Stimulated activated CD4-positive, alpha-beta T cell treated with anti-CD3 and anti-CD28 coated beads, TNF-alpha, amount 100 ng/mL, for 24 hours (primary cell): ENCODE data around the gene MAB21L2.

Experiments used
- DNase-seq, 3 experiments: peaks; one replicate each; pipeline ENCODE4 v3.0.0-alpha.2; 2020; ENCODE audit warnings: low read depth in 3 of 3

Gene MAB21L2

GRCh38 chr4:150577796-150578195, 4.2 kb upstream of the MAB21L2 start:
- no peak for DNase-seq

- DNase-seq: no peak
Measured at GRCh38 chr4:150578745-150579501, 3.0 kb upstream of the MAB21L2 start.

DNA sequence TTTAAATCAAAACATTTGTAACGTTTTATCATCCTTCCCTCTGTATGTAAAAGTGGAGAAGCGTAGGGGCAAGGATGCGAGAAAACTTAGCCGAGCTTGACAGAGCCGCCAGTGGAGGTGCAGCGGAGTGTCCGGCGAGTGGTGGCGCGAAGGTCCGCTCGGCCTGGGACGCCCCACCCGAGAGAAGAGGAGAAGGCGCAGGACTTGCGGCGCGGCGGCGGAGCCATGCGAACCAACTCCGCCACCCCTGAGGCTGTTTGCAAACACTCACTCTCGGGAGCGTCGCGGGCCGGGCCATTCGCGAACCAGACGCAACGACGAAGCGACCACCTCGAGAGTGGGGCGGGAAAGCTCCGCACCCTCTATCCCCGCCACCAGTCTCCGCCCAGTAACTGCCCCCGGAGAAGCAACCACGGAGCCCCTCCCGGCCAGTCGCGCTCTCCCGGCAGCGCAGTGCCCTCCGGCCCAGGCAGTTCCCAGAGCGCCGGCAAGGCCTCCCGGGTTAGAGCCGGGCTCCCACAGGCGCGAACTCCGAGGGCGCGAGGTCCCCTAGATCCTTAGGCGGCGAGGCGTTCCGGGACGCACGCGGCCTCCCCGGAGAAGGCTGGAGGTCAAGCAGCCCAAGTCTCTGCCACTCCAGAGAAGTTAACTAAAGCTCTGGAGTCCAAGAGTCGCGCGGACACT, 2.3 kb upstream of the MAB21L2 start:
- no peak for DNase-seq

DNA sequence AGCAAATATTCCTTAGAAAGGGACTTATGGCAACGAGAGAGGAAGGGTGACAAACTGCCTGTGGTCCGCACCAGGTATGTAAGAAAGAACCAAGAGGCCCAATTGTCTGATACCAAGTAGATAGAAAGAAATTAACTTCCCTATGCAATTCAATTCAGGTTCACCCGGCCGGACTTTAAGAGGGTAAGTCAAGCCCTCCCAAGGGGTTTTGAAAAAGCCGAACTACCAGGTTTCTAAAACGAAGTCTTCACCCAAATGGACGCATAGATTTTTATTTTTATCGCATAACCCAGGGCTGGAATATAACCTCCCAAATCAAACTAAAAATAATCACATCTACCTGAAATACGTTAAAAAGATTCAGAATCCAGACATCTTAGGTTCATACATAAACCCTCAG, 1.6 kb upstream of the MAB21L2 start:
- DNase-seq: no peak

- no peak for DNase-seq
Measured at GRCh38 chr4:150581056-150581605, 820 bp upstream of the MAB21L2 start.

DNA sequence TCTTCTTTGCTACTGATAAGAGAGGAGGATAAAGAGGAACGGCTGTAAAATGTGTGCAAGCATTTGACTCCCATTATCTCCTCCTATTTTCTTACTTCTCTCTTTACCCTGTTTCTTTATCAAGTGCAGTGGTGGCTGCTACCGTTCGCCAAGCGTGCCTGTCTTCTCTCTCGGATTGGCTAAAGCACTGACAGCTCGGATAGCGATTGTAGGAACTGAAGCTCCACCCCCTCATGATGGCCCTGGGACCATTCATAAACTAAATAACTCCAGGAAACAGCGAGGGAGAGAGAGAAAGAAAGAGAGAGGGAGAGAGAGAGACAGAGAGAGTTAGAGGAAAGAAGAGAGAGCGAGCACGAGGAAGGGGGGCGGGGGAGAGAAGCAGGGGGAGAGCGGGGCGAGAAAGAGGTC, 305 bp upstream of the MAB21L2 start:
- DNase-seq: no peak

- DNase-seq: no peak
Measured at GRCh38 chr4:150582873-150583286, 929 bp downstream of the MAB21L2 start.

- no peak for DNase-seq
Measured at GRCh38 chr4:150583287-150584110, 1.5 kb downstream of the MAB21L2 start.

GRCh38 chr4:150584111-150584915, 2.4 kb downstream of the MAB21L2 start:
- no peak for DNase-seq

DNA sequence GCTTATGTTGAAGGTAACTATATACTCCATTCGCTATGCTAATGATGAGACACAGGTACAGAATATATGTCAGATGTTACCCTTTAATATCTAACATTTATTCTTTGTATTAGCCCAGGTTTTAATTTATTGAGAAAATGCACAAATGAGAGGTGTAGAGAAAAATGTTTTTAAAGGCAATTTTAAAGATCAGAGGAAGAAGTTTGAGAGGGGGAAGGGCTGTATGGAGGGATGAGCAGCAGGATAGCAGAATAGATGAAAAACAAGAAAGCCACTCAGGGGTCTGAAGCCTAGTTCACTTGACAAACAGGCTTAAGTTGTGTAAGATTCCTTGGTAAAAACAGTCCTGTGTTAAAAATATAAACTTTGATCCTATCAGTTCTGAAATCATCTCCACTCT, 3.7 kb downstream of the MAB21L2 start:
- DNase-seq: no peak

DNA sequence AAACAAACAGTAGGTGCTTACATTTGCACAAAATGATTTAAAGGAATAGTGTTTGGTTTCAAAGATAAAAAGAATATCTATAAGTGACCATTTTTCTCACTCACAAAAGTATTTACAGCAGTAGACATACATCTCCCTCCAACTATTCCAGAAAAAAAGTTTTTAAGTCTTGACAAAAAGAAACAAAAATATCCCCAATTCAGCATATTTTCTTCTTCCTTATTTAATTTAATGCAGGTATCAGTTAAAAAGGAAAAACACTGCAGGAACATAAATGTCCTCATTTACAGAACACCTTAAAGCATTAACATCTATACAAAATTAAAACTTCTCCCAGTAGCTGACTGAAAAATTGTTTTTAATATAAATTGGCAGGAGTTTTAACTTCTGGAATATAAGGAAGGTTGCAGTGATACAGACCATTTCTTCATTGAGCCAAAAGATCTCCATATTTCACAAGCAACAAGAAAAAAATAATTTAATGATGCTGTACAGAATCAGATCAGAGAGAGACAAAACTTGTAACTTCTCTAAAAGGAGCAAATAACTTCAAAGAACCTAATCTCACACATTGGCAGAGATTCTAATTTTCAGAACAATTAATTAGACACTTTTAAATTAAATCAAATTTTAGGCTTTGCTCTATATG, 4.3 kb downstream of the MAB21L2 start:
- DNase-seq: no peak

- DNase-seq: no peak
Measured at GRCh38 chr4:150588316-150588715, 6.4 kb downstream of the MAB21L2 start.

- no peak for DNase-seq
Measured at GRCh38 chr4:150589157-150589556, 7.2 kb downstream of the MAB21L2 start.

- no peak for DNase-seq
Measured at GRCh38 chr4:150590631-150591030, 8.7 kb downstream of the MAB21L2 start.

GRCh38 chr4:150591406-150591805, 9.5 kb downstream of the MAB21L2 start:
- DNase-seq: no peak

GRCh38 chr4:150591904-150592303, 10.0 kb downstream of the MAB21L2 start:
- no peak for DNase-seq

DNA sequence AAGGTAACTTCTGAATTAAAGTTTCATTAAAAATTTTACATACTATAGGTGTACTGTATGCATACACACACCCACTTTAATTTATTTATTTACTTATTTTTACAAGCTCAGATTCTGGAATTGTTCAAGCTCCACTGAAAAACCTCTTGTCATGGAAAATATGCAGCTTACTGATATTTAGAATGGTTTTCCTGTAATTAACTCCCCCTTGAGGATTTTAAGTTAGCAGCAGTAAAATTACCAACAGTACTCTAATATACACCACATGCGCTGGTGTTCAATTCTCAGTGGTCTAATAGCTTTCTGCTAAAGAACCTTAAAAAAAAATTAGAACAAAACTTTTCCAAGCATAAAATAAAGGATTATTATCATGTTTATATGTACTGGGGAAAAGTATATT, 12.0 kb downstream of the MAB21L2 start:
- no peak for DNase-seq

DNA sequence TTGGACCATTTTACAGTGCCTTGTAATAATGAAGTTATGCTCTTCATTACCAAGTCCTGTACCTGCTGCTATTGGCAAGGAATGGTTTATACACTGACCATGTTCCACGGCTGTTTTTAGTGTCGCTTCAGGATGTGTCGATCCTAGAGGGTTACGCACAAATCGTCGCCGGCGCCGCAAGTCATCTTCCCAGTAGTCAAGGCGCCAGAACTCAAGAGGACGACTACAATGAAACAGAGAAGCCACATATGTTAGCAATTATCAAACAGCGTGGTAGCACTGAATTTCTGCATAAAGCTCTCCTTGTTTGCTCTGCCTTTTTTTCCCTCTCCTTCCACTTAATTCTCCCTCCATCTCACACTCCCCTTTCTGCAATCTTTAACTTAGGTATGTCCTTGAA, 17.0 kb downstream of the MAB21L2 start:
- DNase-seq: no peak

GRCh38 chr4:150599547-150599946, 17.6 kb downstream of the MAB21L2 start:
- no peak for DNase-seq

- no peak for DNase-seq
Measured at GRCh38 chr4:150600812-150601445, 19.0 kb downstream of the MAB21L2 start.
